HG03139 (cell line): ENCODE results near the gene GPR156.
"Not testable (repeated sequence)": the region's sequence is repeated elsewhere in the genome, so short reads cannot be mapped to it uniquely, and the experiment has no call there.

Experiments
- ATAC-seq: cut with Tn5 transposase; IDR thresholded peaks from one replicate; pipeline ENCODE4 v1.9.1; 2021; ENCODE audit not compliant: unreplicated experiment

GPR156 gene

DNA sequence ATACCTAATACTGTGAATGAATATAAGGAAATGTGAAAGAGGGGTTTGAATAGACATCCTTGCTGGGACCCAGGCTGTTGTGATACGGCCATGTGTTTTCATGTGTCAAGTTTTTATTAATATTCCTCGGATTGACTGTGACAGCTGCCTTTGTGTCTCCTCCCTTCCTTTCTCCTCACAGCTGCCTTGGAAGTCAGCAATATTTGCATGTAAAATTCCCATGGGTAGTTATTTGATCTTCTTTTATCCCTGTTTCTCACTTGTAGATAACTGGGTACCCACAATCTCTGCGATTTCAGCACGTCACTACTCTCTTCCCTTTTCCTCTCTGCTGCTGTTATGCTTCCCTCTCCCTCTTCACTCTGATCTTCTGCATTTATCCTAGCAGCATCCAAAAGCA, 9.4 kb downstream of the GPR156 start:
- no peak for ATAC-seq

DNA sequence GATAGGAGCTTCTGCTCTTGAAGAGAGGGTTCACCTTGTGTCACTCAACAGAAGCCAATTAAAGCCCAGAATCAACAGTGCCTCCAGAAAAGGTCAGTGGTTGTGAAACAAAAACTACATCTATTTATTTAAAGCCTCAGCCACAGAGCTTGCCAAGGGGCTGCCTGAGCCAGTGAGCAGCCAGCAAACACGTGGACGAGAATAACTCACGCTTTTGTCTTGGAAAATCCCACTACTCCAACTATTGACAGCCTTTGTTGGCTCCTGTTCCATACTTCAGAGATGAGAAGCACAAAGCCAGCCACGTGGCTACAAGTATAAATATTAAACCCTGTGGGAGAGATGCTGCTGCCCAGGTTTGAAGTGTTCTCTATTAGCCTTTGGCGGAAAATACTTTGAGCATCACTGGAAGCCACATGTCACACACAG, 10.3 kb downstream of the GPR156 start:
- ATAC-seq = no peak

DNA sequence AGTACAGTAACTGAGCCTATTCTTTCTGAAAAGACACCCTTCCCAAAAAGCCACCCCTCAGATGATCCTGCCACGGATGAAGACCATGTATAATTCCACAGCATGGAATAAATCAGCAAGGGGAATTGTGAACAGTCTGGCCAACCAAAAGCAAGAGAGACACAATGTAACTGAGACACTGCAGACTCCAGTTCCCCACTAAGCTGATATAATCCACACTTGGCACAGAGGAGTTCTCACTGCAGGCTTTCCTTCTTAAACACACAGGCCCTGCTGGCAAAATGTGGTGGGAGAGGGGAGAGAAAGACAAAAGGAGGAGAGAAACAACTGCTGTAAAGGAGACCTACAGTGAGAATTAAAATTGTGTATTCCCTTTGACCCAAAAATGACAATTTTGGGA, 12.7 kb downstream of the GPR156 start:
- ATAC-seq = no peak

DNA sequence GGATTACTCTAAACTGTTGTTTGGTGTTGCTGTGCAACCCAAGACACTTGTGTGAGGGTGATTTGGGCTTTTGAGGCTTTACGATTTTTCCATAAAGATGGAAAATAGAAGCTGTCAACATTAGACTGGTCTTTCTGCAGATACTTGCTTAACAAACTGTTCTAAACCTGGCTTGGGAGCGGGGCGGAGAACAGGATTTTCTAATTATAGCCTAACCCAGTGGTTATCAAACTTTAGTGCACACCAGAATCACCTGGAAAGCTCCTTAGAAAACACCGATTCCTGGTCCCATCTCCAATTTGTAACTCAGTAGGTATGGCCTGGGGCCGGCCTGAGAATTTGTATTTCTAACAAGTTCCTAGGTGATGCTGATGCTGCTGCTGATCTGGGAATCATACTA, 19.0 kb downstream of the GPR156 start:
- ATAC-seq = no peak

DNA sequence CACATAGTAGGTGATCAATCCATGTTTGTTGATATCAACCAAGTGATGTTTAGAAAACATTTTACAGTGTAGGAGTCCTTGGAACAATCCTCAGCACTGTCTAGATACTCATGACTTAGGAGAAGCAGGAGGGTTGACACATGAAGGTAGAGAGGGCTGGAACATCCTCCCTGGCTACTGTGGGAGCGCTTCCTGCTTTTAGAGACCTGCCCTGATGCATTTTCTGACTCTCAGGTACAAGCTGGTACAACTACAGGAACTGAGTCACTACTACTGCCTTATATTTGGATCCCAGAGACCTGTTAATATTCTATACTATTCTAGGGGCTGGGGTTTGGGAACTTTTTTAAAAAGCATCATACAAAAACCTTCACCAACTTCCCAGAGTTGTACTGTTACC, 20.1 kb downstream of the GPR156 start:
- no peak for ATAC-seq

DNA sequence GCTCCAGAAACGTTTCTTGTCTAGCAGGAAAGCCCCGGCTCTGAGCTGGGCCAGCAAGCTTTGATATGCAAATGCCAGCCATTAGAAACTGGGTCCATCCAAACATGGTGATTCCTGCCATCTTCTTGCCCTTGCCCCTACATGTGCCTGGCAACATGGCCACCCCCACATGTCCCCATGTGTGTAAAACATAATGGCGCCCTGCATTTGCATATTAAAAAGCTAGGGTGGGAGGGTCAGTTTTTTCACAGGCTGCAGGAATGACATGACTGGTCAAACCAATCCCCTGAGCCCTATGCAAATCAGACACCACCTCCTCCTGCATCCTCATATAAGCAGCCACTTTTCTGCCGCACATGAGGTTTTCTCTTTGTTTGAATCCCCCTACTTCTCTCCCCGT, 21.2 kb downstream of the GPR156 start:
- no peak for ATAC-seq

DNA sequence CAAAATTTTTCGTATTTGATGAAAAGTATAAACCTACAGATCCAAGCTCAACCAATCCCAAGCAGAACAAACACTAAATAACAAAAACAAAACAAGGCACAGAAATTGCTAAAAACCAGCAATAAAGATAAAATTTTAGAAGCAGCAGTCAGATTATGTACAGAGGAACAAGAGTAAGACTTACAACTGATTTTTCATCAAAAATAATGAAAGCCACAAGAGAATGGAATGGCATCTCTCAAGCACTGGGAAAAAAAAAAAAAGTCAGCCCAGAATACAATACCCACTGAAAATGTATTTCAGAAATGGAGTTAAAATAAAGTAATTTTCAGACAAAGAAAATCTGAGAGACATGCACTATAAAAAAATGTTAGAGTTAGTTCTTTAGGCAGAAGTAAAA, 27.0 kb downstream of the GPR156 start:
- no peak for ATAC-seq

DNA sequence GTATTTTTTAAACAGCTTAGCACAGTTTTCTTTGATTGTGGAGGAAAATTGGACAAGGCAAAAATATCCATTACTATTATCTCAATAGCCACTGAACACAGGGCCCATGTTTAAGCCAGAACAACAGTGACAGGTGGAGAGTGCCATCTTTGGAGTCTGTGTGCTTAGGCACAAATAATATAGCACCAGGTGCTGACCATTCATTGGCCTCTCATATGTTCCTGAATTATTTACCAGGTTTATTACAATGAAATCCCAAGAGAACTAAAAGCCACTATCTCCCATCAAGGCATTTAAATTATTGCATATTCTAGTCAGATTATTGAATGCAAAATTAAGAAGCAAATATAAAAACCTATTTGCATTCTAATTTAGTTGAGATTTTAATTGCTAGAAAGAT, 39.6 kb downstream of the GPR156 start:
- no peak for ATAC-seq

DNA sequence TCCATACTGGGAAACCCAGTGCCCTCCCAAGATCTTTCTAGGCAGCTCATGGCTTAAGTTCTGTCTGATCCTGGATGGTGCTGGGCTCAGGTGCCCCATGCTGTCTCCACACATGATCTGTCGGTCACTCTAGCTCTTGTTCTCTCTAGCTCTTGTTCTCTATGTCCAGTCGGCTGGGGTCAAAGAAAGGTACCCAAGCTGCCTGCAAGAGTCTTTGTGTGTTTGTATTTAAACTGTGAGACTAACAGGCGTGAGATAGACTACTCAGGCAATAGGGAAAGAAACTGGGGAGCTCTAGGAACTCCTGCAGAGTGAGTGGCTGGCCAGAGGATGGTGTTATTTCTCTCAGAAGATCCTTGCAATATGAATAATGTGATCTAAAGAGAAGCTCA, 40.2 kb downstream of the GPR156 start:
- no peak for ATAC-seq

DNA sequence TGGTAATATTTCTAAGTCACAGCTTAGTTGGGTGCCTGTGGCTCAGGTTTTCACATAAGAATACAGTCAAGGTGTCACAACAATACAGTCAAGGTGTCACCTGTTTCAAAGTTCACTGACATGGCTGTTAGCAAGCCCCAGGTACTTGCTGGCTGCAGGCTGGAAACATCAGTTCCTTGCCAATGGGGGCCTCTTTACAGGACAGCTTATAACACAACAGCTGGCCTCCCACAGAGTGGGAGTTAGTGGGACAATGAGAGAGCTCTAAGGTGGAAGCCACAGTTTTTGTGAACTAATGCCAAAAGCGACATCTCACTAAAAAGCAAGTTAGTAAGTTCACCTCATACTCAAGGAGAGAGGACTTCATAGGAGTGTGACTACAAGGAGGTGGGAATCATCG, 45.4 kb downstream of the GPR156 start:
- ATAC-seq = no peak

DNA sequence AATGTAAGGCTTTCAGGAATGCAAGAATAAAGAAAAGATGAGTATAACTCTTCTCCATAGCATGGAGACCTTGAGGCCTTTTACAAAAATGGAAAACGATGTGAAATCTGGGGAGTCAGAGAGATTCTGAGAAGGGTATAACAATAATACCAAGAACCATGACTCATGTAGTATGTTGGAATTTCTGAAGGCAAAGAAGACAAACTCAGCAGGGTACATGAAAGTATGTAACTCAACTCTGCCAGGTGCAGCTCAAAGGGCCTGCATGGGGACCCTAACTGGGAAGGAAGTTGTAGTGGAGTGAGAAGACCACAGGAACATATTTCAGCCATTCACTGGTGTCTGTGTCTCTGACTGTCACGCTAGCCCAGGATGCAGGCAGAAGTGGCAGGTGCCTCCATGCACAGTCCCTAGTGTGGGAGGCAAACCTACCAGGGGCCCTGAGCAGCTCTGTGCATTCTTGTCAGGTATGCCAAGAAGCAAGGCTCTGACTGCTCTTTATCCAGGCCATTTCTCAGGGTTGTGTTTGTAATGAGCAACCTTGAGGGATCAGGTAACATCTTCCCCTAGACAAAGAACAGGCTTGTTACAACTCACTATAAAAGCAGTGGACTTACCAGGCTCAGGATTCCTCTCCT, 57.2 kb downstream of the GPR156 start:
- ATAC-seq = no peak

DNA sequence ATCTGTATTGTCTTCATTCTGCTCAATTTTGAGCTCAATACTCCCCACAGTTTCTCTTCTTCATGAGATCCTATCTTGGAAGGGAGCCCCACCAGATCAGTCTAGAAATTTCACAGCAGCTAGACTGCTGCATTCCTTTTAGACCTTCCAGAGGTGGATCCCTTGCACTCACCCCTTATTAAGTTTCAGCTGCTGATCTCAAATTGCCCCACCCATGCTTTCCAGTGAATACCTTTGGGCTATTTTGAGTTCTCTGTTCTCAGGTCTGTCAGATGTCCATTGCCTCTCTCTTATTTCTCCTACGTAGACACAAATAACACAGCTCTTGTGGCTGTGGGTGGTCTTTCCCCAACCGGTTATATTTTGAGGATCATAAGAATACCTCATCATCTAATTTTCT, 60.8 kb downstream of the GPR156 start:
- ATAC-seq = no peak

DNA sequence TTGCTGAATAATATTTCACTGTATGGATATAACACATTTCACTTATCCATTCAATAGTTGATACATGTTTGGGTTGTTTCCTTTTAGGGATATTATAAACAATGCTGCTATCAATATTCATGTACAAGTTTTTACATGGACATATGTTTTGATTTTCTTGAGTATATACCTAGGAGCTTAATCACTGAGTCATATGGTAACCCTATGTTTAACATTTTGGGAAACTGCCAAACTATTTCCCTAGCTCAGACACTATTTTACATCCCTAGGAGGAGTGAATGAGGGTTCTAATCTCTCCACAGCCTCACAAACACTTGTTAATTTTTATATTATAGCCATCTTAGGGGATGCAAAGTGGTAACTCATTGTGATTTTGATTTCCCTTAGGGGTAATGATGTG, 66.0 kb downstream of the GPR156 start:
- ATAC-seq = no peak

DNA sequence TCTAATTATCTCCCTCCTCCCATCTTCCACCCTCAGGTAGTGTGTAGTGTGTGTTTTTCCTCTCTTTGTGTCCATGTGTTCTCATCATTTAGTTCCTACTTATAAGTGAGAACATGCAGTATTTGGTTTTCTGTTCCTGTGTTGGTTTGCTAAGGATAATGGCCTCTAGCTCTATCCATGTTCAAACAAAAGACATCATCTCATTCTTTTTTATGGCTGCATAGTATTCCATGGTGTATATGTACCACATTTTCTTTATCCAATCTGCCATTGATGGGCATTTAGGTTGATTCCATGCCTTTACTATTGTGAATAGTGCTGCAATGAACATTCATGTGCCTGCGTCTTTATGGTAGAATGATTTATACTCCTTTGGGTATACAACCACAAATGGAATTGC, 68.4 kb downstream of the GPR156 start:
- ATAC-seq = not testable (repeated sequence)

DNA sequence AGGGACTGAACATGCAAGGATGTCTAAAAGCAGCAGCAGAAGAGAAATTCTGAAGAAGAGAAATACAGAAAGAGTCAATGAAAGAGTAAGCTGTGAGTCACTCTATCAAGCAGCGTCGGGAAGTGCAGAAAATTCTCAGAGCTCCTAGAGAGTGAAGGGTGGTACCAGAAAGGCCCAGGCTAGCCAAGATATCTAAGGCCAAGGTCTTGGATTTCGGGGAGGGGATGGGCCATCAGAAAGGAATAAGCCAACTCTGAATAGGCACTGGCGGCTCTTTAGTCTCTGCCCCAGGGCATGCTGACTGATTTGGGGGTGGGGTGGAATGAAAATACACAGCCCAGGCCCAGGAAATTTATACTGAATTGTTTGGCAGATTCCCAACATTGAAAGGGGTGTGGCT, 70.8 kb downstream of the GPR156 start:
- ATAC-seq = no peak

DNA sequence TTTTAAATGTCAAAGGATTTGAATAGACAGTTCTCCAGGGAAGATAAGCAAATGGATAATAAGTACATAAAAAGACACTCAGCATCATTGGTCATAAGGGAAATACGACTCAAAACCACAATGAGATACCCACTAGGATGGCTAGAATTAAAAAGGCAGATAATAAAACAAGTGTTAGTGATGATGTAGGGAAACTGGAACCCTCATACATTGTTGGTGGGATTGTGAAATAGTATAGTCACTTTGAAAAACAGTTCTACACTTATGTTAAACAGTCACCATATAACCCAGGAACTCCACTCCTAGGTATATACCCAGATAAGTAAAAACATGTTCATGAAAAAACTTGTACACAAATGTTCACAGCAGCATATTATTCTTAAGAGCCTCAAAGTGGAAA, 72.5 kb downstream of the GPR156 start:
- no peak for ATAC-seq

DNA sequence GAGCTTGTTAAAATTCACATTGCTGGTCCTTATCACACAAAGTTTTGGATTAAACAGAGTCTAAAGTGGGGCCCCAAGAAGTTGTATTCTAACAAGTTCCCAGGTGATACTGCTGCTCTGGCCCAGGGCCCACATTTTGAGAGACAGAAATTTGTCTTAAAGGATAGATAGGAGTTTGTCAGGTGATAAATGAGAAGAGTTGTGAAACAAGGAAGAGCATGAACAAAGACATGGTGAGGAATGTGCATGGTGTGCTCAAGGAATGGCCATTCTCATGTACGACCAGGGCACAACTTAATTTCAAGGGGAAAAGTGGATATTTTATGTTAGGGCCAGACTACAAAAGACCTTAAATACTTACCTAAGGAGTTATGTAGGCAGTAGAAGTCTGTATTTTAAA, 75.6 kb downstream of the GPR156 start:
- no peak for ATAC-seq

DNA sequence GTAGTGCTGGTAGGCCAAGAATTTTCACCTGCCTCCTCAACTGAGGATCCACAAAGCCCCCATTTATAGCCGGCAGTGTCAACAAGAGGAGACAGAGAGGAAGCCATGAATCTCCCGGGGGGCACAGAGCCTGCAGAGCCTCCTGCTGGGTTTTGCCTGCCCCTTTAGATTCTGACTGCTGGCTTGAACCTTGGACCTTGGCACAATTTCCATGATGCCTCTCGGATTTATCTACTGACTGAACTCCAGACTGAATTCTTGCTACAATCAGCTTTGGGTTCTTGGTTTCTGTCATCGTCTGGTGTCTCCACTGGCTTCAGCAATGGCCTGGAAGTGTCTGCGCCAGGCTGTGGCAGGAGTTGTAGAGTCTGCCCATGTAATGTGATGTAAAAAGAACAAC, 80.7 kb downstream of the GPR156 start:
- ATAC-seq = no peak

DNA sequence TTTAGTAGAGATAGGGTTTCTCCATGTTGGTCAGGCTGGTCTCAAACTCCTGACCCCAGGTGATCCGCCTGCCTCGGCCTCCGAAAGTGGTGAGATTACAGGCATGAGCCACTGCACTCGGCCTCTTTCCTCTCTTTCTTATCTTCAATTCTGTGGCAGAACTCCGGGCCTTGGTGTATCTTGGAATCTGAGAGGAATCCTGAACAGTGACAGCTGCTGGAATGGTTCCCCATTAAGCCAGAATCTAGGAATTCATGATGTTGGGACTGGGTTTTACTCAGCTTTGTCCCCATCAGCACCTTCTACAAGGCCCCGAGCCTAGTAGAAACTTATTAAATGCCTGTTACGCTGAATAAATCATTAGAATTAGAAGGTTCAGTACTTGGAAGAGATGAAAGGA, 81.4 kb downstream of the GPR156 start:
- no peak for ATAC-seq

DNA sequence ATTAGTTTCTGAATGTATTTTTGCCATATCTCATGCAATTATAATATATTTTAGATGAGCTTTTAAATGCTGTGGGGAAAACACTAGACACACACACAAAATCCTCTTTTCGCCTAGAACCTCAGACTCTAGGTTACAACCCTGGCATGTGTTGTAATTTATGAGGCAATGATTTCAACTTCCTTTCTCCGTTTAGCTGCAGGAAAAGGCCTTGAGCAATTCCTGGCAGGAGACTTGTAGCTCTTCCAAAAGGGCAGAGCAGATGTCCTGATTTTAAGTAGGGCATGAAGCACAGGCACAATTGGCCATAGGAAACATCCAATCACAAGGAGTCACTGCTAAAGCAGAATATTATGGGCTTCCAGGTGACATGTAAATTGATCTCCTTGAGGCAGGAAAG, 82.0 kb downstream of the GPR156 start:
- no peak for ATAC-seq

DNA sequence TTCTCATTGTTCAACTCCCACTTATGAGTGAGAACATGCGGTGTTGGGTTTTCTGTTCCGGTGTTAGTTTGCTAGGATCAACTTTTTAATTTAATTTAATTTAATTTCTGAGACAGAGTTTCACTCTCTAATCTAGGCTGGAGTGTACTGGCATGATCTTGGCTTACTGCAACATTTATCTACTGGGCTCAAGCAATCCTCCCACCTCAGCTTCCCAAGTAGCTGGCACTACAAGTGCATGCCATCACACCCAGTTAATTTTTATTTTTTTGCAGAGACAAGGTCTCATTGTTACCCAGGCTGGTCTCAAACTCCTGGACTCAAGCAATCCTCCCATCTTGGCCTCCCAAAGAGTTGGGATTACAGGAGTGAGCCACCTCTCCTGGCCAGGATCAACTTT, 82.7 kb downstream of the GPR156 start:
- no peak for ATAC-seq

DNA sequence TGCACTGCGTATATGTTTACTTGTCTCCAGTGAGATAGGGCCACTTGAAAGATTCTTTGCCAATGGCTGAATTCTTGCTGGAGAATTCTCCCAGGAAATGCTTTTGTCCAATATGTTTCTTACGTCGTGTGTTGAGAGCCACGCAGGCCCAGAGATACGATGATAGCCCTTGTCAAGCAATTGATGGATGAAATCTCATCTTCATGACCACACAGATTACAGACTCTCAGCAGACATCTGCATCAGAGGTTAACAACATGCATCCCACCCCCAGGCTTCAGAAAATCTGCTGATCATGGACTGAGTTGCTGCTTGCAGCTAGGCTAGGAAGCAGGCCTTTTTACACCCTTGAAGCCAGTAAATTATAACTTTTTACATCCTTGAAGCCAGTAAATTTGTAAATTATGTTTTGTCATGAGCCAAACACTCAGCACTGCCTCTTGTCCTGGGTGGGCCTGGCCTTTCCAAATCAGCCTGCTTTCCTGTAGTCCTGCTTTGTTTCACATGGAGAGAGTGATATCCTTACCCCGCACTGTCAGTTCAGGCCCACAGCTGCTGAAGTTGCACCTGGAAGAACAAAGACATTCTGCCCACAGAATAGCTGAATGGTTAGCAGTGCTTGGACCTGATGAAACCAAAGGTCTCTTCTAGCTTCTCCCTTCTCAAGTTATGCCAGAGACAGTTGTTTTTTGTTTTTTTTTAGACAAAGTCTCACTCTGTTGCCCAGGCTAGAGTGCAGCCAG, 84.4 kb downstream of the GPR156 start:
- ATAC-seq = no peak

DNA sequence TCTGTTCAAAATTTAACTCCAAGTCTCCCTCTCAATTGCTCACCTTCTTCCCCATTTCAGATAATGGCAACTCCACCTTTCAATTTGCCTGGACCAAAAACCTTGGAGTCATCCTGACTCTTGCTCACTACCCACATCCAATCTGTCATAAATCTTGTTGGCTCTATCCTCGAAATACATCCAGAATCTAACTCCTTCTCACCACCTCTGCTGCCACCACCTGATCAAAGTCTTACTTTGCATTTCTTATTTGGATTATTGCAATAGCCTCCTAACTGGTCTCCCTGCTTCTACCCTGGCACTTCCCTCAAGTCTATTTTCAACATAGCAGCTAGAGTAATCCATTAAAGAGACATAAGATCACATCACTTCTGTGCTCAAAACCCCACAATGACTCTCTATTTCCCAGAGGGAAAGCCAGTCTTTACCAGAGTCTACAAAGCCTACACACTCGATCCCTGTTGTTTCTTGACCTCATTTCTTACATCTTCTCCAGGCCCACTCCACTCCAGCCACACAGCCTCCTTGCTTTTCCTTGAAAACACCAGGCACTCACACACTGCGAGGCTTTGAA, 86.6 kb downstream of the GPR156 start:
- no peak for ATAC-seq
